HG03025 (cell line): ENCODE results near the gene MEF2A.
A peak's percentile ranks its signal among the peaks of the same experiment; 100 is the strongest.

Experiments used
- ATAC-seq: cut with Tn5 transposase; IDR thresholded peaks from one replicate; pipeline ENCODE4 v1.9.1; 2021; ENCODE audit warnings: mild to moderate bottlenecking, moderate library complexity; ENCODE audit not compliant: unreplicated experiment, low FRiP score

MEF2A gene

GRCh38 chr15:99562238-99562637 lies 3.5 kb upstream of the MEF2A start:
- ATAC-seq: no peak

- ATAC-seq: peak; percentile 39
Observed at GRCh38 chr15:99564221-99565048, 1.3 kb upstream of the MEF2A start.

GRCh38 chr15:99565049-99565298 lies 810 bp upstream of the MEF2A start:
- ATAC-seq: no peak

- no peak for ATAC-seq
Observed at GRCh38 chr15:99566157-99566897, 543 bp downstream of the MEF2A start.

- no peak for ATAC-seq
Observed at GRCh38 chr15:99568625-99569352, 3.0 kb downstream of the MEF2A start.

GRCh38 chr15:99571299-99571698 lies 5.5 kb downstream of the MEF2A start:
- no peak for ATAC-seq

GRCh38 chr15:99574048-99574447 lies 8.3 kb downstream of the MEF2A start:
- no peak for ATAC-seq

- ATAC-seq: no peak
Observed at GRCh38 chr15:99574502-99574901, 8.7 kb downstream of the MEF2A start.

GRCh38 chr15:99578809-99579208 lies 13.0 kb downstream of the MEF2A start:
- ATAC-seq: no peak

GRCh38 chr15:99580076-99580475 lies 14.3 kb downstream of the MEF2A start:
- no peak for ATAC-seq

- no peak for ATAC-seq
Observed at GRCh38 chr15:99582508-99582960, 16.8 kb downstream of the MEF2A start.

- ATAC-seq: no peak
Observed at GRCh38 chr15:99584081-99584600, 18.4 kb downstream of the MEF2A start.

- ATAC-seq: no peak
Observed at GRCh38 chr15:99586121-99586520, 20.3 kb downstream of the MEF2A start.

GRCh38 chr15:99589801-99590200 lies 24.0 kb downstream of the MEF2A start:
- no peak for ATAC-seq

- no peak for ATAC-seq
Observed at GRCh38 chr15:99590913-99591646, 25.3 kb downstream of the MEF2A start.

GRCh38 chr15:99592145-99592791 lies 26.5 kb downstream of the MEF2A start:
- ATAC-seq: no peak

- no peak for ATAC-seq
Observed at GRCh38 chr15:99593070-99593469, 27.3 kb downstream of the MEF2A start.

- ATAC-seq: no peak
Observed at GRCh38 chr15:99594916-99595315, 29.1 kb downstream of the MEF2A start.

- no peak for ATAC-seq
Observed at GRCh38 chr15:99598296-99598695, 32.5 kb downstream of the MEF2A start.

- no peak for ATAC-seq
Observed at GRCh38 chr15:99603828-99604227, 38.0 kb downstream of the MEF2A start.
